Stimulated activated CD8-positive, alpha-beta memory T cell treated with anti-CD3 and anti-CD28 coated beads, Interleukin-12 subunit alpha, Interleukin-12 subunit beta, amount 100 ng/mL, for 1 hour (primary cell): ENCODE data around the gene MYCBP2.
"Not testable (repeated sequence)": the region's sequence is repeated elsewhere in the genome, so short reads cannot be mapped to it uniquely, and the experiment has no call there.

Source experiments
- DNase-seq: peaks from one replicate; pipeline ENCODE4 v3.0.0-alpha.2; 2020; ENCODE audit warnings: low read depth

Gene MYCBP2

GRCh38 chr13:77218274-77218673, 108.6 kb downstream of the MYCBP2 start:
- DNase-seq: no peak

- DNase-seq: no peak
Observed at GRCh38 chr13:77215543-77215942, 111.4 kb downstream of the MYCBP2 start.

DNA sequence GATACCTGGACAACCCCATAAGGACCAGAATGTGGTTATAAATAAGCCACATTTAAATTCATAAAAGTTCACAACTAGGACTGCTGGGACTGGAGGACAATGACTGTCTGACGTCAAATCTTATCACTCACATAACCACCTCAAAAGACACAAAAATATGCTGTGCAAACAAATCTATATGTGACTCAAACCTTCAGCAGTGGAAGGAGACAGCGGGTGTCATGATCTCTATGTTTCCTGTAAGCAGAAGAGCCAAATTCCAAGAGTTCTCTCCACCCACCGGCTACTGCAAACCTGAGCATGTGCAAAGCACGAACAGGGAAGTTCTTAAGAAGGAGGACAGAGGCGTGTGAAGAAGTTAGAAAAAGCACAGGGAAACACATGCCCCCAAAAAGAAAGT, 113.2 kb downstream of the MYCBP2 start:
- DNase-seq: no peak

- DNase-seq: no peak
Observed at GRCh38 chr13:77207943-77208342, 119.0 kb downstream of the MYCBP2 start.

DNA sequence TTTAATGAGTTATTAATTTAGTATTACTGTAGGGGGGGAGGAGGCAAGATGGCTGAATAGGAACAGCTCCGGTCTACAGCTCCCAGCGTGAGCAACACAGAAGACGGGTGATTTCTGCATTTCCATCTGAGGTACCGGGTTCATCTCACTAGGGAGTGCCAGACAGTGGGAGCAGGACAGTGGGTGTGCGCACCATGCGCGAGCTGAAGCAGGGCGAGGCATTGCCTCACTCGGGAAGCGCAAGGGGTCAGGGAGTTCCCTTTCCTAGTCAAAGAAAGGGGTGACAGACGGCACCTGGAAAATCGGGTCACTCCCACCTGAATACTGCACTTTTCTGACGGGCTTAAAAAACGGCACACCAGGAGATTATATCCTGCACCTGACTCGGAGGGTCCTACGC, 127.9 kb downstream of the MYCBP2 start:
- DNase-seq: not testable (repeated sequence)

DNA sequence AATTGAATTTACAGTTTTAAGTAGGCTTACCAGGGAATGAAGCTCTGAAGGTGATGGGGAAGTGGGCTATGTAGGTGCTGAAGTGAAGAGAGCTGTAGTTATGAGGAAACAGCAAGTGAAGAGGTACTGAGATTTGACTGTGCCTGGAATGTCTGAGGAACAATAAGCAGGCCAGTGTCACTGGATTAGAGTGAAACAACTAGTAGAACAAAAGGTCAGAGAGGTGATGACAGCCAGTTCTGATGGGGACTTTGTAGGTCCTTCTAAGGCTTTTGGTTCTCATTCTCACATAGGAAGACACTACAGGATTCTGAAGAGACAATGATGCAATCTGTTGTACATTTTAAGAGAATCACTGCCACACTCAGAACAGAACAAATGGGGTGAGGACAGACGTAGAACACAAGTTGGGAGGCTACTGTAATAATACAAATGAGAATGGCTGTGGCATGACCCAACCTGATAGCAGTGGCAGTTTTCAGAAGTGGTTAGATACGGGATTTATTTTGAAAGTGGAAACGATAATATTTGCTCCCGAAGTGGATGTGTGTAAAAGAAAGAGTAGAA, 130.8 kb downstream of the MYCBP2 start:
- no peak for DNase-seq

DNA sequence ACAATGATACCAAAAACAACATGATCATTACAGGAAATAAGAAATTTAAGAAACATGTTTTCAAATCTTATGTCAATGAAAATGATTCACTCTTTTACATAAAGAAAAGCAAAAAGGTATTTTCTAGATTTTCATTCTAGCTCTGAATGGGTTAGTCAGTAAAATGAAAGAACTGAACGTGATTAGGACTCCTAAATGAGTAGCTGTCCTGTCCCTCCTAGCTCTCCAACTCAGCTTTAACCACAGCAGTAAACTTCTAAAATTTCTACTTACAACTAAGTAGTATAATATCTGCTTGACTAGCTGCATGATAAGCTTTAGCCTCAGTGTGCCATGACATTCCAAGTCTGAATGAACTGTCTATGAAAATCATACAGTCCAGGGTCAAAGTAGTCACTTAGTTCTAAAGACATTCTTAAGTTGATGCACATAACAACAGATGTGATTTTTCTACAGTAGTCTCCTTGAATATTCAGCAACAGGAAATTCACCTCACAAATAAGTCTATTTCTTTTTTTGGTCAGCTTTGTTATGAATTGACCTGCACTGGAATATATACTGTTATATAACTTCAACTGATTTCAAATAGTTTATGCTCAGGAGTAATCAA, 136.4 kb downstream of the MYCBP2 start:
- no peak for DNase-seq

GRCh38 chr13:77185721-77186120, 141.2 kb downstream of the MYCBP2 start:
- no peak for DNase-seq

- no peak for DNase-seq
Observed at GRCh38 chr13:77184455-77184854, 142.4 kb downstream of the MYCBP2 start.

- no peak for DNase-seq
Observed at GRCh38 chr13:77180011-77180410, 146.9 kb downstream of the MYCBP2 start.

- no peak for DNase-seq
Observed at GRCh38 chr13:77177646-77178045, 149.2 kb downstream of the MYCBP2 start.

DNA sequence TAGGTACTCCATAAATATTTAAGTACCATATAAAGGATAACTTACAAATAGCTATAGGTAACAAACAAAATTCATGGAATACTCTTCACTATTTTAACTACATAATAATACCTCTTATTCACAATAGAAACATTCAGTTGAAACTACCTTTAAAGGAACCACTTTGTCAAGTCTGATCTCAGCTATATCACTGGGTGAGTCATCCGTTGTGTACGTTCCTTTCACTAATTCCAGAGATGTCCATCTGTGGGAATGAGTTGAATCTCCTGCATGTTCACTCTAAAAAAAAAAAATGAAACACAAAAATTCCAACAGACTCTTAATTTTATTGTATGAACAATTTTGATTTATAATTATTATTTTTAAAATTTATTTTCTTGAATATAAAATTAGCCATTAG, 150.5 kb downstream of the MYCBP2 start:
- DNase-seq: no peak

DNA sequence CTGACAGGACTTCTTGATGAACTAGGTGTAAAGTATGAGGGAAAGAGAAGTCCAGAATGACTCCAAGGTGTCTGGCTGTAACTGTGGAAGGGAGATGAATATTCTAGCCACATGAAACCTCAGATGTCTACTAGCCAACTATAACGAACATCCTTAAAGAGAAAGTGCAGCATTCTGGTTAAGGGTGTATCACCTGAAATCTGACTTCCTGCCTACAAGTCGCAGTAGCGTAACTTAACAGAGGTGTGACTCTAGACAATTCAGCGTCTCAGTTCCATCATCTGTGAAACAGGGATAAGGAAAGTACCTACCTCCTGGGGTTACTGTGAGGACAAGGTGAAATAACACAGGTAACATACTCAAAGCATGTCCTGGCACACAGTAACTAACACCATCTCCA, 154.2 kb downstream of the MYCBP2 start:
- no peak for DNase-seq

DNA sequence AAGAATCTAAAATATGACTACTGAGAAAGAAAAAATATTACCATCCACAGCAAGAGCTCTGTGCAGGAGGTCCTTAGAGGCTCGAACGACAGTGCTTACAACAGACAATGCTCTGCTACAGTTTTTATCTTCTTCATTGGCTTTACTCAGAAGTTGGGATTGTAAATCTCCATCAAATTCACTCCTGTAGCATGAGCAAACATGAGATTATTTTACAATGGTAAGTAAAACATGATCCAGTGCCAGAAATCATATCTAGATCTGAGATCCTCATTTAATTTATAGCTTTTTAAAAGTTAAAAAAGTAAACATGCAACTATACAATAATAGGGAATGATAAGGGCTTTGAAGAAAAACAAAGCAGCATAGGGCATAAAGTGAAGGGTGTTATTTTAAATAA, 155.4 kb downstream of the MYCBP2 start:
- DNase-seq: no peak

- DNase-seq: no peak
Observed at GRCh38 chr13:77168237-77168636, 158.7 kb downstream of the MYCBP2 start.

GRCh38 chr13:77150651-77151050, 176.2 kb downstream of the MYCBP2 start:
- DNase-seq: no peak

DNA sequence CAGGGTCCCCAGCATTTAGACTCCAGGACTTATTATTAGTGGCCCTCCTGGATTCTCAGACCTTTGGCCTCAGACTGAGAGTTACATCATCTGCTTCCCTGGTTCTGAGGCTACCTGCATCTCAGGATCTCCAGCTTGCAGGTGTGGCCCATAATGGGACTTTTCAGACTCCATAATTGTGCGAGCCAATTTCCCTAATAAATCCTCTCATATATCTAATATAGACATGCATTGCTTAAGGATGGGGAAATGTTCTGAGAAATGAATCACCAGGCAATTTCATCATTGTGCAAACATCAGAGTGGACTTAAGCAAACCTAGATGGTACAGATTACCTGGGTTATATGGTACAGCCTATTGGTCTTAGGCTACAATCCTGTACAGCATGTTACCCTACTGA, 183.5 kb downstream of the MYCBP2 start:
- DNase-seq: no peak

- DNase-seq: no peak
Observed at GRCh38 chr13:77139306-77139705, 187.6 kb downstream of the MYCBP2 start.

GRCh38 chr13:77138813-77139212, 188.1 kb downstream of the MYCBP2 start:
- no peak for DNase-seq

- DNase-seq: no peak
Observed at GRCh38 chr13:77136902-77137420, 189.9 kb downstream of the MYCBP2 start.

DNA sequence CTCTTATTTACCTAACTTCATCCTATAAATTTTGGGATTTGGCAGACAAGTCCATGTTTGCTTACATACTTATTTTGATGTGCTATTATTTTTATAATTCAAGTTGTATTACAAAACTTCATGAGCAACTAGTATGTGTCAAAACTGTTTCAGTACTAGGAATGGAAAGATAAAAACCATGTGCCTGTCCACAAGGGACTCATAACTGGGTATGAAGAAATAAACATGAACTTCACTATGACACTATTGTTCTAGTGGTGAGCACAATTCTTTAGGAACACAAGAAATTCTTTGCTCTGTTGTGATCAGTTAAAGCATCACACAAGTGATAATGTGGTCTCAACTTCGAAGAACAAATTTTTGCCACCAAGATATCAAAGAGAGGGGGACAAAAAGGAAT, 202.5 kb downstream of the MYCBP2 start:
- DNase-seq: no peak

DNA sequence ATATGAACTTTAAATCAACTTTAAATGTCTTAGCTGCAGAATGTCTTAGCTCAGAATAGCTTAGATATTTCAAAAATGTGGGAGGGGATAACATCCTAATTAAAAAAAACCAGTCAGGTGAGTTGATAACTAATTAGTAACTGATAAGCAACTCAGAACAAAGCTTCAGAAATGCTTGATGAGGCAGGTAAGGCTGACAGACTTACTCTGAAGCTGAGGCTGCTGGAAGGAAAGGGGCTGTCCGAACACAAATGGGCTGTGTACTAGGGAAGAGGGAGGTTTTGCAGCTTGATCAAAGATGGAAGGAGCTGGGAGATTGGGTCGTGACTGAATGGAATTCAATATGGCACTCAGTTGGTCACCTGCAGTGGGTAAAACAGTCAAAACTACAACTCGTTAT, 208.8 kb downstream of the MYCBP2 start:
- DNase-seq: no peak

DNA sequence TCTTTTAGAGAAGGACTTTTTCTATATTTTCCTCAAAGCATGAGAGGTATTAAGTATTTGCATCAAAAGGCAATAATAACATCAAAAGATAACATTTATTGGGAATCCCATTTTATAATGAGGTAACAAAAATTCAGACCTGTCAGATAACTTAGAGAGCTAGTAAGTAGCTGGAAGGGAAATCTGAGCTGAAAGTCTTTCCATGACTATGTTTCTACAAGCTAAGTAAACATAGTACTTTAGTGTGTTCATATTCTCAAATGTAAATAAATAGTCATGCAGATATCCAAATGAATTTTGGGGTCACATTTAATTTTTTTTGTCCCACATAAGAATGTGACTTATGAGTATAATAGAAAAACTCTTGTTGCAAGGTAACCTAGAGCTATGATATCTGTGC, 212.6 kb downstream of the MYCBP2 start:
- DNase-seq: no peak

DNA sequence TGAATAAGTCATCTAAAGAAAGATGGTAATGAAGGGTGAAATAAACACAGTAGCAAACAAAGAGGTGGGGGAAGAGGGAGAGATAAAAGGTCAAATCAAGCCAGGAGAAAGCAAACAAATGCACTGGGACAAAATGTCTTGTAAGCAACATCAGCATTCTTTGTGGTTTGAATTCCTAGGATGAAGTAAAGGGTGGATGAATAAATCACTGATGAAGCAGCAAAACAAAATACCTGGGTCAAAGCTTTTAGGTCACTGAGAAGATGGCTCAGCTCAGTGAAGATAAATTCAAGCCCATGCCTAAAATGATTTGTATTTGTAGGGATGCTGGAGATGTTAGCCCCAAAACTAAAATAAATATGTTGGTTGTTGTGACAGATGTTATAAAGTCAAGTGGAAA, 213.4 kb downstream of the MYCBP2 start:
- no peak for DNase-seq
